ENCODE measurements around the gene DDAH2.
A peak's percentile ranks its signal among the peaks of the same experiment; 100 is the strongest.
"Not testable (repeated sequence)": the region's sequence is repeated elsewhere in the genome, so short reads cannot be mapped to it uniquely, and the experiment has no call there.

DDAH2 gene

GRCh38 chr6:31713991-31714684, 15.0 kb downstream of the DDAH2 start:
- DNase-seq (ENCODE audit: low read depth): no peak

- no peak for DNase-seq (ENCODE audit: low read depth)
Measured at GRCh38 chr6:31713465-31713864, 15.6 kb downstream of the DDAH2 start.

DNA sequence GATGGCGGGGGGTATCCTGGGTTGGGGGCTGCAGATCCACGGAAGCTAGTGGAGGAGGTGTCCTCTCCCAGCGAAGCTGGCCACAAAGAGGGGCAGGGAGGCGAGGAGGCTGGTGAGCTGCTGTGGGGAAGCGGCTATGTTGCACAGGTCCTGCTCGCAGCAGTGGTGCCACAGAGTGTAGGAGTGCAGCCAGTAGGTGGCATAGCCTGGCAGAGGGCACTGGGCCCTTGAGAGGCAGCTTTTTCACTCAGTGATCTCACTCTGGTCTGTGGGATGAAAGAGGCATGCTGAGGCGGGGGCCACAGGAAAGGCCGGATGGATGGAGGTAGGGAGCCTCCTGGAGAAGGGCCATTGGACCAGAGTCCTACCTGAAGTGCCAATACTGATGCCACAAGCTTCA, 16.8 kb downstream of the DDAH2 start:
- DNase-seq (ENCODE audit: low read depth): no peak

DNA sequence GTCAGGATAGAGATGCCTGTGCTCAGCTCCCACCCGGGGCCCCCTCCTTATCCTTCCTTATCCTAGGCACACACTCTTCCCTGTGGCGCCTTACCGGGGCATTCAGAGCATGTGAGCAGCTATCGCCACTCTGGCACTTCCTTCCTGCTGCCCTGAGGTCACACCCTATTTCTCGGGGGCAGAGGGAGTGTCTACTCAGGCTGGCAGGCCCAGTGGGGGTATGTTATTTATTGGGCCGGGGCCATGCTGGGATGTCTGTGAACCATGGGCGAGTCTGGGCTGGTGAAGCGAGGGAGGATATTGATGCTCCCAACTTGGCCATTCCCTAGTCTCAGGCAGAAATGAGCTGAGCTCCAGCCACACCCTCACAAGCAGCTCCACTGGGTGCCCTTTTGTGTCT, 17.9 kb downstream of the DDAH2 start:
- DNase-seq (ENCODE audit: low read depth): no peak

GRCh38 chr6:31710523-31711219, 18.4 kb downstream of the DDAH2 start:
- DNase-seq (ENCODE audit: low read depth): no peak

DNA sequence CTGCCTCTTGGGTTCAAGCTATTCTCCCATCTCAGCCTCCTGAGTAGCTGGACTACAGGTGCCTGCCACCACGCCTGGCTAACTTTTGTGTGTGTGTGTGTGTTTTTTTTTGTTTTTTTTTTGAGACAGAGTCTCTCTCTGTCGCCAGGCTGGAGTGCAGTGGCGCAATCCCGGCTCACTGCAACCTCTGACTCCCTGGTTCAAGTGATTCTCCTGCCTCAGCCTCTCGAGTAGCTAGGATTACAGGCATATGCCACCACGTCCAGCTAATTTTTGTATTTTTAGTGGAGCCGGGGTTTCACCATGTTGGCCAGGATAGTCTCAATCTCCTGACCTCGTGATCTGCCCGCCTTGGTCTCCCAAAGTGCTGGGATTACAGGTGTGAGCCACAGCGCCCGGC, 19.9 kb downstream of the DDAH2 start:
- DNase-seq (ENCODE audit: low read depth): not testable (repeated sequence)

DNA sequence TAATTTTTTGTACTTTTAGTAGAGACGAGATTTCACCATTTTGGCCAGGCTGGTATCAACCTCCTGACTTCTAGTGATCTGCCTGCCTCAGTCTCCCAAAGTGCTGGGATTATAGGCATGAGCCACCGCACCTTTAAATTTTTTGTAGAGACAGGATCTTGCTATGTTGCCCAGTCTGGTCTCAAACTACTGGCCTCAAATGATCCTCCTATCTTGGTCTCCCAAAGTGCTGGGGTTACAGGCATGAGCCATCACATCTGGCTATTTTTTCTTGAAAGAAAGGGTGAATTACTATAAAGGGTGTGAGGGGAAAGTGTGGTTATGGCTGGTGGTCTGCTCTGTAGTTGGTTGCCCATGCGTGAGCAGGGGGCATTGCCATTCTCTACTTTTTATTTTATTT, 20.9 kb downstream of the DDAH2 start:
- DNase-seq (ENCODE audit: low read depth): no peak

- no peak for DNase-seq (ENCODE audit: low read depth)
Measured at GRCh38 chr6:31707701-31708100, 21.4 kb downstream of the DDAH2 start.

DNA sequence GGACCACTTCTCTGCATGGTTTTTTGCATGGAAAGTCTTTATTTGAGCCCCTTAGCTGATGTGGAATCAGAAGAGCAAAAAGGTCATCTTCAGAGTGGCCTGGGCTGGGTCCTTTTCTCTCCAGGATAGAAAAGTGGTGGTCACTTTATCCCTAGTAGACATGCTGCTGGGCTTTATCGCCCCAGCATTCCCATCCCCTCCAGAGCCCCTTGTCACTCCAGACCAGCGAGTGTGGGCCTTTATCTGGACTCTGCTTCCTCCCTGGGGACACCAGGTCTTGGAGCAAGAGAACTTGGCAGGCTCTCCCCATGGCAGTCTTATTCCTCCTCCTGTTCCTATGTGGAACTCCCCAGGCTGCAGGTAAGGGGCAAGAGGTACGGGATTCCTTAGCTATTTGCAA, 22.5 kb downstream of the DDAH2 start, which contains the start of gene LY6G6F:
LY6G6F (plus strand) TSS at position 268 of the 400 bp plus-strand sequence; CDS start at position 309, 41 bp downstream.
- no peak for DNase-seq (ENCODE audit: low read depth)

GRCh38 chr6:31705931-31706330, 23.2 kb downstream of the DDAH2 start:
- no peak for DNase-seq (ENCODE audit: low read depth)

DNA sequence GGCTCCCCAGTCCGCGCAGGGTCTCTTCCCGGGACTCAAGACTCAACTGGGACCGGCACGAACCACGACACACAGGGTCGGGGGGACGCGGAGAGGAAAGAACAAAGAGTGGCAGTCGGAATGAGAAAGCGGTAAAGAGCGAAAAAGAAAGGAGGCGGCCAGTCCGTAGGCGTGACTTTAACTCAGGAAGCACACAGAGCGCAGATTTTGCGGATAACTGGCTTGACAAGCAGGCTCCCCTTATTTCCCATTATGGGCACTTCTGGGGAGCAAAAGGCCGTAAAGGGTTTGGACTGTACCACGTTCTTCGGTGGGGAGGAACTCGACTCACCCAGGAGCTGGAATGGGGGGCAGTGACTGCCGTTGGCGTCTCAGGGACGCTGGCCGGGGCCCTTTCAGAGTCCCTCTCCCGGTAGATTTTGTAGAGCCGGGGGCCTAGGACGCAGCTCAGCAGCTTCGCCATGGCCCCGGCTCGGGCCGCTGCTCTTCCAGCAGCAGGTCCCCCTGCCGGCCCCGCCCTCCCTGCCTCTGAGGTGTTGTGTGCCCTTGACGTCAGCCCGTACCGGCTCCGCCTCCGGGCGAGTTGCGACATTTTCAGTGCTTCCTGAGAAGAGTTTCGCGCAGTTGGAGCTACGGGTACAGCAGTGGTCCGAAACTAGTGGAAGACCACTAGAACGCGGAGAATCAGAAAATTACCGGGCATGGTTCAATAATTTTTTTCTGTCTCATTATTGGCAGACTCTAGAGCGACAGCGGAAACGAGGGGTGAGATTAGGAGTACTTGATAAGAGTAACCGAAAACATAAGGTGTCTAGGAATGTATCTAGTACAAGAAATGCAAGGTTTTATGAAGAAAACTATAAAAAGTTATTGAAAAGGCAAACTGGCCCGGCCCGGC, 26.0 kb downstream of the DDAH2 start, which contains the start of gene ABHD16A:
ABHD16A (minus strand) TSS at position 506 of the 898 bp plus-strand sequence; CDS start at position 463, 43 bp downstream.
- peak; percentile 86 for DNase-seq (ENCODE audit: low read depth)

- DNase-seq (ENCODE audit: low read depth): no peak
Measured at GRCh38 chr6:31702405-31702818, 26.7 kb downstream of the DDAH2 start.

- DNase-seq (ENCODE audit: low read depth): no peak
Measured at GRCh38 chr6:31701666-31702404, 27.3 kb downstream of the DDAH2 start.

DNA sequence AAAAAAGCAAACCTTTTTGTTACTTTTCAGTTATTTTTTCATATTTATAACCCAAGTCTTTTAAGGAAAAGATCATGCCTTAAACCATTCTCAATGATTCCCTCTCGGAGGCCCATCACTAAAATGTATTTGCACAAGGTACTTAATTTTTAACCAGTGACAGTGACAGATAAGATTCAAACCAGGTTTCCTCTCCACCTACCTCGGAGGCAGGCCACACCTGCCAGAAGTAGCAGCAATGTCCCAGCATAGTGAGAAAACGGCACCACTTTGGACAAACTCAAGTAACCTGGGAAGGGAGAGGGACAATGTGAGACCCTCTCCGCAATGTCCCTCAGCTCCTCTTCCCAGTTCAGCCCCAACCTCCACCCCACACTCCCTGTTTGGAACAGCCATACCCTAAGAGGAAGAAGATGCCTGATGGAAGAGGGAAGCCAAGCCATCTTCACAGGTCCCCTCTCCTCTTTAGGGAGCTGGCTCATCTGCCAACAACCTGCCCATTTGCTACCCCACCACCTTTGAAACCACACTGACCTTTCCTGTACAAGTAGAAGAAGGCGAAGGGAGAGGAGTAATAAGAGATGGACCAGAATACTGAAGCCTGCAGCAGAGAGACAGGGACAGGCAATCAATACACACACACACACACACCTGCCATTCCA, 28.2 kb downstream of the DDAH2 start:
- DNase-seq (ENCODE audit: low read depth): no peak

- no peak for DNase-seq (ENCODE audit: low read depth)
Measured at GRCh38 chr6:31697555-31697954, 31.5 kb downstream of the DDAH2 start.

GRCh38 chr6:31693535-31693934, 35.6 kb downstream of the DDAH2 start:
- DNase-seq (ENCODE audit: low read depth): no peak

DNA sequence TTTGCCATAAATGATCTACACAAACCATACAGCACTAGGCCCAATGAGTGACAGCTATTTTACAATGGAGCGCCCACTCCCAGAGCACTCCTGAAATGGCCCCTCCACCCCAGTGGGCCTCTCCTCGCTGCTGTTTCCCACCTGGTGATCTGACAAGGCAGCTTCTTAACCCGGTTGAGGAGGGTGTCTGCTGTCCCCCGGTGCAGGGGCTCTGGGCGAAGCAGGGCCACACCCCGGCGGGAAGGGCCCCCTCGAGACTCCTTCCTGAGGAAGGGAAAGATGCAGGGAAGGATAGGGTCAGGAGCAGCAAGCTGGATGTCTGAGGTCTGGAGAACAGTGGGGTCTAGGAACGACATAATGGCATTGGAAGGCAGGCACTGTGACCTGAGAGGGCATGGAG, 36.2 kb downstream of the DDAH2 start:
- no peak for DNase-seq (ENCODE audit: low read depth)

GRCh38 chr6:31692353-31692752, 36.7 kb downstream of the DDAH2 start:
- DNase-seq (ENCODE audit: low read depth): no peak

DNA sequence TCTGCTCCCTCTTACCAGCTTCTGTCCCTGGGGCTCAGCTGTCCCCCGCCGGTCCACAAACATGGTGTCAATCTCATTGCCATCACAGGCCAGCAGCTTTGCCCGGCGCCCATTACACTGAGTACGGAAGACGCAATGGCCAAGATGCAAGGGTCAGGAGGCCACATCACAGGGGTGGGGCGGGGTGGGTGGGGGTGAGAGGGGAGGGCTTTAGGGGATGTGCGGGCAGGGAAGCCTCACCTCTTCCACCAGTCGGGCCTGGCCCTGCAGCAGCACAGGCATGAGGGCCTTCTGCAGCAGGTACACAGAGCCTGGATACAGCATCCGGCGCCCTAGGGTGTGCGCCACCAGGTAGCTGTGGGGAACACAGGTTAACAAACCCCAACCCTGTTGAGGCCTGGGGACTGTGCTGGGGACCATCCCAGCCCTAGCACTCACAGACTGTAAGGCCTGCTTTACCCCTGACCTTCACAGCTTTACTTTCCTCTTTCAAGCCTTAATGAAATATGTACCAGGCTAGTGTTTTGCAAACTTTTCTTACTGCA, 37.5 kb downstream of the DDAH2 start:
- DNase-seq (ENCODE audit: low read depth): no peak

GRCh38 chr6:31691078-31691463, 38.0 kb downstream of the DDAH2 start:
- DNase-seq (ENCODE audit: low read depth): no peak
